Adipose tissue (tissue), 3 donors: ENCODE data around the gene SLC10A7. TPM values are rescaled to one million over a fixed set of nuclear protein-coding genes. Genes with fewer than 3 reads are reported as not detected.
"Not testable (repeated sequence)": the region's sequence is repeated elsewhere in the genome, so short reads cannot be mapped to it uniquely, and the experiment has no call there.

Source experiments
- H3K27ac ChIP-seq: one replicate; pipeline ENCODE4 v1.5.1; 2013; ENCODE audit warnings: low read depth, low read length
- WGBS, 3 donors: extraction: QIAGEN DNeasy Blood & Tissue Kit; methylation state at CpG; one replicate each; pipeline ENCODE4 v1.1.7; 2013; 5-methylcytosine and 5-hydroxymethylcytosine counted together
- polyA plus RNA-seq, 3 donors: library from polyadenylated mRNA; stranded (reverse); fragments of 200-250 nt; gene quantifications; one replicate each; pipeline ENCODE4 v1.2.3, GENCODE V29; 2013
- donor health status: healthy with polysubstance abuse.
- donor health status: Bipolar disorder and iron deficiency.
- donor health status: healthy.

SLC10A7 gene
- polyA plus RNA-seq, 3 donors: 4.3 to 4.5 (median 4.3) TPM

DNA sequence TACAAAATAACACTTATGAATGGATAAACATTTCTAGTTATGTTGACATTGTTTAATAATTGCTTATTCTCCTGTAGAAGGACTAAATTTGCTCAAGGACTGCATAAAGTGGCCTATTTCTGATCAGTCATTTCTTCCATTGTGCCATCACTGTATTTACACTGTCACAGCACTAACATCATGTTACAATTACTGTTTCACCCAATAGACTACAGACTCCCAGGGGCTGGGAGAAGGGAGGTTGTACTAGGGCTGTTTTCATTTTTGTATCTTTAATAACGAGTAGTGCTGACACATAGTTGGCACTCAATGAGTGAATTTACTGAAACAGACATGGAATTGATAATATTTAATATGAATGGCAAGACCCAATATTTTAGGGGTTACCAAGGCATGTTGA lies 139.5 kb downstream of the SLC10A7 start:
- 33 to 81% (median 80%) methylated on average over 1 of the region's 1 CpG for WGBS, 3 donors
- no peak overlapping the region for H3K27ac ChIP-seq

DNA sequence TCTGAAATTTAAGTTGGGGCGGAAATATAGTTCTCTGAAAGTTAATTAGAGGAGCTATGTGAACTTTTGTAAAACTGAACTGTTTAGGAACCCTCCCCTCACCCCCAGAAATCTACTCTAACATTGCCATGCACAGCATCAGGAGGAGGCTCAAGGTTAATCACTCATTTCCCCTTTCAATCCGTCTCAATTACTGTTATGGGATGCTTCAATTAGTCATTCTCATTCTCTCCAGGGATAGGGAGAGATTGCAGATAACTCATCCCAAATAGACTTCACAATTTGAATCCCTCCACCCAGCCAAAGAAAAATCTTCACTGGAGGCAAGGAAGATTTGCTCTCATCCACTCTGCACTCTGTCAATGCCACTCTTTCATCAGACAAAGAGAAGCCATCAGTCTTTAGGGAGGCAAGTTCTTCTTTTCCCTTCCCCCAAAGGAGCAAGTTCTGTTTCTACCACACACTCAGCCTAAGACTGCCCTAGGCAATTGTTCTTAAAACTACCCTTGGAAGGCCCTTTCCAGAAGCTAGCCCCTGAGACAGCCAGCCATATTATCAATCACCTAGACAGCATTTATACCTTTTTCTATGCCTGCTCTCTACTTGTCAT lies 140.4 kb downstream of the SLC10A7 start:
- WGBS, 3 donors: 65 to 87% (median 71%) methylated on average over 2 of the region's 2 CpGs
- H3K27ac ChIP-seq: no peak overlapping the region

DNA sequence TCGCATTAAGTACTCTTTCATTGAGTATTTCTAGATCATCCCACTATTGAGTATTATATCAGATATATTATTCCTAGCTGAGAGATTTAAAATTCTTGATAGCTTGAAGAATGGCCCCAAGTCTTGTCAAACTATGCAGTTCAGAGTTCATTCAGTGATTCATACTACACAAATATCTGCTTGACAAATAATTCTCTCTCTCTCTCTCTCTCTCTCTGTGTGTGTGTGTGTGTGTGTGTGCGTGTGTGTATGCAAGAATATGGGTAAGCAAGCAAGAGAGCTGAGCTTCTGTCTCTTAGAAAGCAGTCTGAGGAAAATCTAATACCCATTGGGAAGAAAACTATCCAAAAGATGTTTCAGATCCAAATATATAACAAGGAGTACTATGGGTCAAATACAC lies 142.0 kb downstream of the SLC10A7 start:
- 93 to 95% (median 94%) methylated on average over 2 of the region's 2 CpGs for WGBS, 3 donors
- H3K27ac ChIP-seq: no peak overlapping the region

DNA sequence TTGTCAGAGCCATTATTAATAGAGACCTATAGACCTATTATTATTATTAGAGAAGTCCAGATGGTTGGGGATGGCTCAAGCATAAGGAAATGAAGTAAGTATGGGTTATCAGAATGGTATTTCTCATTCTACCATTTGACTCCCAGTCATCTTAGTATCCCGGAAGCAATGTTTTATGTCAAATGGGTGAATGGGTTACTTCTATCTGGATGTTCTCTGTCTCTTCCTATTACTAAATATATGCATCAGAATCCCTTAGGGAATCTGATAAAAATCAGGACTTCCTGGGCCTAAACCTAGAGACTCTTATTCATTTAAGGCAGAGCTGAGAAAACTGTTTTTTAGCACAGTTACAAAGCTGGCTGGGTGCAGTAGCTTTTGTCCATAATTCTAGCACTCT lies 149.9 kb downstream of the SLC10A7 start:
- 94 to 100% (median 94%) methylated on average over 1 of the region's 1 CpG for WGBS, 3 donors
- H3K27ac ChIP-seq: no peak overlapping the region

DNA sequence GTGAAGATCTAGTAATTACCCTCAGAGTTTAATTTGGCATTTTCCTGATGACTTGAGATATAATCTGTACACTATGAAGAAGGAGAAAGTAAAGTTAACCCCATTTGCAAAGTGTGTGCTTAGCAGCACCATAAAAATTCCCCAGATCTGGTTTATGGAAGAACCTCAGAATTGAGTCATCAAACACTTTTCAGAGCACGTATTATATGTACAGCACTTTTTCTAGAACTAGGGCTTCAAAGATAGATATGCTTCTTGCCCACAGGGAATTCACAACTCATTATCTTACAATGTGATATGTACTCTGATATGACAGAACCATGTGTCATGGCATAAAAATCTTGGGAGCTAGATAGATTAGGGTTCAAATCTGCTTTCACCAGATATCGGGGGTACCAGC lies 150.9 kb downstream of the SLC10A7 start:
- no peak overlapping the region for H3K27ac ChIP-seq
- 88 to 95% (median 89%) methylated on average over 2 of the region's 2 CpGs for WGBS, 3 donors

DNA sequence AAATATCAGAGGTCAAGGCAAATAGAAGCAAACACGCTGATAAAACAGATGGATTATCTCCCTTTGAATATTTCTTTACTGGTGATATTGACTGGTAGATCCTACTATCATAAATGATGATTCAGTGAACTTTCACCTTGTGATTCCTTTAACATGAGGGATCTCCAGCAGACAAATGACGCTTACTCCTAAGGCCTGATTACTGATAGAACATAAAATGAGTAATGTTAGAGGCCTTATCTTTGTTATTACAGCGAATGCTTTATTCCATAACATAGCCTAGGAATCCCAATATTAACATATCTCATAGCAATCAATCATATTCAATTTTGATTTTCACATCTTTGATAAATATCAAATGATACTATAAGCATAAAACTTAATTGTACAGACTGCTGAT lies 152.3 kb downstream of the SLC10A7 start:
- WGBS, 3 donors: 93 to 96% (median 93%) methylated on average over 3 of the region's 3 CpGs
- H3K27ac ChIP-seq: no peak overlapping the region

DNA sequence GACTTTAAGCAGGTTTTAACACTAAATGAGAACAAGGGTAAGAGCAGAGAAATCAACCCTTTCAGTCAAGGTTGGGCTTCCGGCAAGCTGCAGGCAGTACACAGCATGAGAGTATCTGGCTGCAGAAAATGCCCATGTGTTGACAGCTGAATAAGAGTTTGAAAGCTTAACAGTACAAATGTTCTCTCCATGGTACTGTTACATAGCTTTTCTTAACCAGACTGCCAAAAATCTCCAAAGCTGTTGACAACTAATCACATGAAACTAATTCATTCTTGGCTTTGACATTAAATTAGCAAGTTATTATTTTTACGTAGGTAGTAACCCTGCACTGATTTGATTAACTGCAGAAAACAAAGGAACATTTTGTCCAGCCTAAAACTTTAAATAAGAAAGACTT lies 153.5 kb downstream of the SLC10A7 start:
- 66 to 86% (median 68%) methylated on average over 2 of the region's 2 CpGs for WGBS, 3 donors
- H3K27ac ChIP-seq: no peak overlapping the region

DNA sequence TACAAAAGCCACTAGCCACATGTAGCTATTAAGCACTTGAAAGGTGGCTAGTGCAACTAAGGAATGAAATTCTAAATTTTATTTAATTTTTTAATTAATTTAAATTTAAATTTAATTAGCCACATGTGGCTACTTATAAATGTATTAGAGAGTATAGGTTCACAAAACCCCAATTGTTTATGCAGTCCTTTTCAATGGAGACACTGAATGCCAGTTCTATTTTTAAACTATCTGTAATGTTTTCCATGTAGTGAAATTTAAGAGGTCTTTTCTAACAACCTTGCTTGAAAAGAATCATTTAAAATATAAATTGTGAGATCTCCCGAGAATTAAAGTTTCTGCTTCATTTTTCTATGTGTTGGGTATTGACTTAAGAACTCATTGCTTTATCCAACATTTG lies 154.4 kb downstream of the SLC10A7 start:
- H3K27ac ChIP-seq: no peak overlapping the region
- WGBS, 3 donors: 74 to 97% (median 91%) methylated on average over 1 of the region's 1 CpG

DNA sequence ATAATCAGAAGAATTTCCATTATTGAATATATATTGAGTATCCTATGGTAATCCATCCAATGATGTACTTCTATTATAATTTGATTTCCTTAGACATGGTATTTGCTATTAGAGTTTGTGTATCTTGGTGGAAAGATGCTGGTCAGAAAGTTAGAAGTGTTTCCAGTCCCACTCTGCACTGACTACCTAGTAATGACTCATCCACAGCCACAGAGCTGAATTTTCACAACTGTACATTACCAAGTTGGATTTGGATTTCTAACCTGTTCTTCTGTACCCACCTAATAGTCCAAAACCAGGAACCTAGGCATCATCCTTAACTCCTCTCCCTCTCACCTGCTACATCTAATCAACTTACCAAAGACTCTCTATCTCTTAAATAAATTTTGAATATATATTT lies 162.0 kb downstream of the SLC10A7 start:
- H3K27ac ChIP-seq: no peak overlapping the region

DNA sequence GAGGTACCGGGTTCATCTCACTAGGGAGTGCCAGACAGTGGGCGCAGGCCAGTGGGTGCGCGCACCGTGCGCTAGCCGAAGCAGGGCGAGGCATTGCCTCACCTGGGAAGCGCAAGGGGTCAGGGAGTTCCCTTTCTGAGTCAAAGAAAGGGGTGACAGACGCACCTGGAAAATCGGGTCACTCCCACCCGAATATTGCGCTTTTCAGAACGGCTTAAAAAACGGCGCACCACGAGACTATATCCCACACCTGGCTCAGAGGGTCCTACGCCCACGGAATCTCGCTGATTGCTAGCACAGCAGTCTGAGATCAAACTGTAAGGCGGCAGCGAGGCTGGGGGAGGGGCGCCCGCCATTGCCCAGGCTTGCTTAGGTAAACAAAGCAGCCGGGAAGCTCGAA lies 171.6 kb downstream of the SLC10A7 start:
- 60 to 82% (median 76%) methylated on average over 2 to 10 of the region's 26 CpGs for WGBS, 3 donors
- H3K27ac ChIP-seq: not testable (repeated sequence)

DNA sequence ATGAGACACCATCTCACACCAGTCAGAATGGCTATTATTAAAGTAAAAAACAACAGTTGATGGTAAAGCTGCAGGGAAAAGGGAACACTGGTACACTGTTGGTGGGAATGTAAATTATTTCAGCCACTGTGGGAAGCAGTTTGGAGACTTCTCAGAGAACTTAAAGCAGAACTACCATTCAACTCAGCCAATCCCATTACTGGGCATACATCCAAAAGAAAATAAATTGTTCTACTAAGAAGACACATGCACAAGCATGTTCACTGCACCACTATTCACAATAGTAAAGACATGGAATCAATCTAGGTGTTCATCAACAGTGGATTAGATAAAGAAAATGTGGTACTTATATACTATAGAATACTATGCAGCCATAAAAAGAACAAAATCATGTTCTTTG lies 172.4 kb downstream of the SLC10A7 start:
- H3K27ac ChIP-seq: no peak overlapping the region

DNA sequence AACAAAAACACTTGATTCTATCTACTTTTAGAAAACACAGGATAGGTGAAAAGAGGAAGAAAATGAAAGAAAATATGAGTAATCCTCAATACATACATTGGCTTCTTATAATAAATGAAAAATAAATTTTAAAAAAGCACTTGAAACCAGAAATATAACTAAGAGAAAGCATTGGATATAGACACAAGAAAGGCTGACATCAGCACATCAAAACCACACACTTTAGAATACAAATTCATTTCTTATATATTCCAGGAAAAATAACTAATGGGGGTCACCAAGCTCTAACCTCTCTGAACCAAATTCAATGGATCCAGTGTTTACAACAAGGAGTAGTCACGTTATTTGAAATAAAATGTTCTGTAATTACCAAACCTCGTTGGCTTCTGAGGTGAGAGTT lies 173.9 kb downstream of the SLC10A7 start:
- 68 to 75% (median 73%) methylated on average over 2 of the region's 2 CpGs for WGBS, 3 donors

DNA sequence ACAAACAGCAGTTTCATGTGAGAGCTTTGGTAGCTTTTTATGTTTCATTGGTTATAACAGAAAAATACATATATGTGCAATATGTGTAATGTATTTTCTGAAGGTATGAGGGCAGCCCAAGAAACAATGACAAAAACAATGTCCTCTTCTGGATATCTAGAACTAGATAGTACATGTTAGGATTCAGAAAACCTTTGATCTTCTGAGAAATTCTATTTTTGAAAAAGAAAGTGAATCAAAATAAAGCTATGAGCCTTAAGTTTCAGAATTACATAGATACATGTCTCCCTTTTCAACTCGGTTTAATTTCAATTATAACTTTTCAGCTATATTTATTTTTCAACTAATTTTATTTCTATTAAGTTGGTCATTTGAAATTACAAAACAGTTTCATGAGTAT lies 175.5 kb downstream of the SLC10A7 start:
- no peak overlapping the region for H3K27ac ChIP-seq
- 83 to 88% (median 85%) methylated on average over 1 of the region's 1 CpG for WGBS, 3 donors

More for the DNA sequence above, 173.9 kb downstream of the SLC10A7 start:
- no peak overlapping the region for H3K27ac ChIP-seq

DNA sequence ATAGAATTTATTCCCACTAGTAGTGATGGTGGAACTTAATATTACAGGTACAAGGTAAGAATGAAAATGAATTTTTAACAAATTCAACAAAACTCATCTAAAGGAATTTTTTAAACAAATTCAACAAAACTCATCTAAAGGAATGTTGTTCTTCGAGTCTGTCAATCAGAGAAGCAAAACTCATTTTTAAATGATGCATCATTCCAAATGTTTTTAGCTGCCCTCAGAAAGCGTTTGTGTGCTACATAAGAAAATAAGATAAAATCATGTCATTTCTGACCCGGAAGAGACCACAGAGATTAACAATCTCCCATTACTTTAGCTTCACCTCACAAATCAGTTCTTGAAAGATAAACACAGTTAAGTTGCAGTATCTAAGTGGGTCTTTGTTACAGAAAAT lies 178.0 kb downstream of the SLC10A7 start:
- no peak overlapping the region for H3K27ac ChIP-seq
- 62 to 85% (median 78%) methylated on average over 3 of the region's 3 CpGs for WGBS, 3 donors

DNA sequence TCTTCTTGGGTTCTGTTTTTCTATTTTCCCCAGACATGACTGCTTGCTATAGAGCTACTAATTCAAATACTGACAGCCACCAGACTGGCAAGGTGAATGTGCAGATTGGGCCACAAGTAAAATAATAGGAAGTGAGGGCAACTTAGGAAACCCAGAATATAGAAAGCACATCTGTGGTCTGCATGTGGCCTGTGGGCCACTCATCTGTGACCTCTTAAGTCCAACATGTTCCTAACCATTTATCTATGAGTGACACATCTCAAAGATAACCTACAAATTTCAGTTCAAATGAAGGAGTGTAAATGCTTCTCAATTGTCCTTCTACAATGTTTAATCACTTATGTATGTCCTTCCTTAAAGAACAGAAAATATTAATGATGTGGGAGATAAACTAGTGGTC lies 178.5 kb downstream of the SLC10A7 start:
- H3K27ac ChIP-seq: no peak overlapping the region

DNA sequence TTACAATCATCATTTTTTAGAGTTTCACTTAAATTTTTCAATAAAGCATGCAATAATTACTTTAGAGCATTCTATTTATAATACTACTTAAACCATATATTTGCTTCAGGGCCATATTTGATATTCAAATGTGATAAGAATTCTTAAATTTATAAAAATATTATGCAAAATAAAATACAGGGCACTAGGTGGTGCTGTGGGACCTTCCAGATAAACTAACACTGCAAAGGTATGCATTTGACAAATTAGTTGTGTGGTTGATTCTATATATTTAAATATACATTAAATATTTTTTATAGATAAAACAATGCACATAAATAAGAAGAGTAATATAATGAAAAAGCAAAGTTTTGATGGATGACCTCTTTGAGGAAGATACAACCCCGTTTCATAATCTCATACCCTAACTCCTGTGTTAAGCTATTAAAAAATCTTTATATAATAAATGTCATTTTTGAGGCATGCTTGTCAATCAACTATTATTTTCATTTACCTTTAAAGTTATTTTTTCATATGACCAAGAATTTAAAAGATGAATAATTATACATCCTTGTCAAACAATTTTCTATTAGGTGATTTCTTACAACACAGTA lies 179.0 kb downstream of the SLC10A7 start:
- 83 to 97% (median 91%) methylated on average over 1 of the region's 1 CpG for WGBS, 3 donors
- no peak overlapping the region for H3K27ac ChIP-seq

DNA sequence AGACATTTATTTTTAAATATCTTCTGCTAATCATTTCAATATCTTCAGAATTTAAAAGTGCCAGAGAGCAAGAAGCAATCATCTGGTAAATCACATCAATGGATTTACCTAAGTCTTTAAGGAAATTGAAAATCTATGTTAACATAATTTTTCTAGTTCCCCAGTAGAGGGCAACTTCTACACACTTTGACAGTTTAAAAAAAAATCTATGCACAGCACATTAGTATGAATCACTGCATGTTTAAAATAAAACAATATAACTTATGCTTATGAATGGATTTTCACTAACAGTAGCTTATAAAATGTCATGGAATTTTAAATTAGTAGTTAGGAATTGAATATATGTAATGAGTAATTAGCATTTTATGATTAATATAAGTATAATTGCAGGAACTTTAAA lies 180.9 kb downstream of the SLC10A7 start:
- no peak overlapping the region for H3K27ac ChIP-seq

DNA sequence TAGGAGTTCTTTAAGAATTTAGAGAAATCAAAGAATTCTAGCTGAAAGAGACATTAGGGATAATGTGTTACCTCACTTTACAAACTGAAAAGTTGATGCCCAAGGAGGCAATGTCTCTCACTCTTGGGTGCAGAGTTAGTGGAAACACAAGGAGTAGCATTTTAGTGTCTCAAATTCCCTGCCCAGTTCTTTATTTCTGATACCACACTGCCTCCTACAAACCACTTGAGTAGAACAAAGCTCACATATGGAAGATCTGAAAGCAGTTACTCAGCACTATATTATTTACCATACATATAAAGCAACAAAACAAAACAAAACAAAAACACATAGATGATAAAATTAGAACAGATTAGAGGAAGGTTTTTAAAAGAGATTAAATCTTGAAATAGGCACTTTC lies 183.2 kb downstream of the SLC10A7 start:
- H3K27ac ChIP-seq: no peak overlapping the region

DNA sequence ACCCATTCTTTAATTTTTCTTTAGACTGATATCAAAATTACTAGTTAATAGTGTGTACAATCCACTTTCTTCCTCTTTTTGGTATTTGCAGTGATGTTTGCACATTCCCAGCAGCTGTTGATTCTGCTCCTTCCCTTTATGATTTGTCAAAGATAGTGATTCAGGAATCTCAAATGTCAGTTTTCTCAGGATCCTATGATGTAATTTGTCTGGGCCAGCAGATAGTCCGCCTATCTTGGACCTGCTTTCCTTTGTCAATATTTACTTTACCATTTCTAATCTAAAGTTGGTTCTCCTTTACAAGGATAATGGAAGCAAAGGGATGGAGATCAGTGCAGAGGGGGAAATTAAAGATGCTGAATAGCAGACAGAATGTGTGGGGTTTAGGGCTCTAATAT lies 185.3 kb downstream of the SLC10A7 start:
- 25 to 63% (median 50%) methylated on average over 1 of the region's 1 CpG for WGBS, 3 donors
- H3K27ac ChIP-seq: no peak overlapping the region

DNA sequence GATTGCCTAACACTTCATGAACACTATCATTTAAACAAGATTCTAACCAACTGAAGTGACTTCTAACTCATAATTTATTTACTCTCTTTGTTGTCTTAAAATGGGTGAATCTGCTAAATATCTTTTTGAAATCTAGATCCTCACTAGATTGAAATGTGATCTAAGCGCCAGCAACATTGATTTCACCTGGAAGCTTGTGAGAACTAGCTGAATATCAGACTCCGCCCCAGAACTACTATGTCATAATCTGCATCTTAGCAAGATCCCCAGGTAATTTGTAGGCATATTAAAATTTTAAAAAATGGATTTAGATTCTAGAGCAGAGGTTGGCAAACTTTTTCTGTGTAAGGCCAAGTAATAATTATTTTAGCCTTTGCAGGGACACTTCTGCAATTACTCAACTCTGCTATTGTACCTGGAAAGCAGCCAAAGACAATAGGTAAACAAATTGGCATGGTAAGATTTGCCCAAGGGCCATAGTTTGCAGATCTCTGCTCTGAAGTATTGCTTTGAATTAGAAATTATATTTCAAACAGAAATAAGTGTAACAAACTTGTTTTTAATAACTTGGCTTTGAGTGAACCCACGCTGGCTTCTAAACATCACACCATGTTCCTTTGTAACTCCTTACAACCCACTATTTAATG lies 185.9 kb downstream of the SLC10A7 start:
- no peak overlapping the region for H3K27ac ChIP-seq
- 82 to 93% (median 87%) methylated on average over 3 of the region's 3 CpGs for WGBS, 3 donors
